Activated naive CD8-positive, alpha-beta T cell treated with anti-CD3 and anti-CD28 coated beads, Interleukin-2, amount 50 U/mL, for 16 hours (primary cell): ENCODE data around the gene MORN1.
"Not testable (repeated sequence)": the region's sequence is repeated elsewhere in the genome, so short reads cannot be mapped to it uniquely, and the experiment has no call there.

Experiments used
- DNase-seq: peaks from one replicate; pipeline ENCODE4 v3.0.0-alpha.2; 2020; ENCODE audit warnings: low read depth, low spot score

The MORN1 gene

DNA sequence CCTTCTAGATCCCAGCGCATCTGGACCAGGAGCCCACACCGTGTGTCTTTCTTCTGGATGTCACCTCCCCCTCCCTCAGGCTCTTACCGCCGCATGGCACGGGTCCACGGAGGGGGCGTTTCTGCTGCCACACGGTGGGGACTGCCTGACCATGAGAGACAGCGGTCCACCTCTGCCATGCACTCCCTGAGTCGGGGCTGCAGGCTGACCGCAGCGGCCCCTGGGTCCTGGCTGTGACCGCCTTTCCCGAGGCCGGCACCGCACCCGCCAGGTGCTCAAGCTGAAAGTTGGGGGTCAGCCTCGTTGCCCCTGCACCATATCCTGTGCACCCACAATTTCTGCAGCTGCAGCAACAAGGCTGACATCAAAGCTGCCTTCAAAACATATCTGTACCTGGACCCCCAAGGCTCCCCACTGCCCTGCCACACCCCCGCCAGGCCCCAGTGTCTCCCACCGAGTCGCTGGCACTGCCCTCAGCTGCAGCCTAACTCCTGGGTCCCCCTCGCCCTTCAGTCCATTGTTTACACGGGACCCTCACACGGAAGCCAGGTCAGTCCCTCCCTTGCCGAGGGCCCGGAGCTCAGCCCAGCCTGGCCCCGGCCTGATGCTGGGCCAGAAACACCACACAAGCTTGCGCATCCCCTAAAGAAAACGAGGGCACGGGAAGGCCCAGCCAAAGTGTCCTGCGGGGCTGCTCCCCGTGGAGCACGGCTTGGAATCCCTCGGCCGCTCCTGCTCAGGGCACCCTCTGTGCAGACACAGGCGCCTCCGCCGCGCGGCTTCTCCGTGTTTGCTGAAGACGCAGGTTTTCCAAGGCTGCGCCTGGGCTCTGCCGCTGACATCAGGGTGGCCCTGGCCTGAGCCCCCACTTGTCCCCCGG is 51.9 kb downstream of the MORN1 start:
- no peak for DNase-seq

DNA sequence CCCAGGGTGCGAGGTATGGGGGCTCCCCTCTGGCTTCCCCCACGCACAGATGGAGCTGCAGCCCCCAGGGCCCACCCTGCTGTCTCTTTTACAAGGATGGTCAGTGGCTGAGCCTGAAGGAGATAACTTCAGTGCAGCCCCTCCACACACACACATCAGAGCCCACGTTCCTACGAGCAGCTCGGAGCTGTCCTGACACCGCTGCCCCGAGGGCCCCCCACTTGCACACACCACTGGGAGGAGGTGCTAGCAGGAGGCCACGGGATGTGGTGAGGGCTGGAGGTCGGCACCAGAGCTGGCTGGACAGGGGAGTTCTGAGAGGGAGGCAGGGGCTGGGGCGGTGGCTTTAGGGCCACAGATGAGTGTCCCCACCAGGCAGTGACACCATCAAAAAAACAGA is 53.9 kb downstream of the MORN1 start:
- DNase-seq = no peak

DNA sequence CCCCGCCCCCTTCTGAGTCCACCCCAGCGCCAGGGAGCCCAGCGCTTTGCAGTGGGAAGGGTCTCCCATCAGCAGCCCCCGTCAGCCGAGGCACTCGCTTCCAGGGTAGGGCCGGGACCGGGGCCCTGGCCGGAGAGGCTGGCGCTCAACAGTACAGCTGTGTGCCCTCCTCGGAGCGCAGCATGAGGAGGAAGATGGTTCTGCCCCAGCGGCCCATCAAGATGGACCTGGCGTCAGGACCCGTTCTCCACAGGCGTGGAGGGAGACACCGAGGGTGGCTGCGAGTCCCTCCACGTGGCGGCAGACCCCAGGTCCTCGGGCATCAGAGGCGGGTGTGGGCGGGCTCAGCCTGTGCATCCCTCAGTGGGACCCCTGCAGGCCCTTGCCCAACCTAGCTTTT is 54.3 kb downstream of the MORN1 start:
- no peak for DNase-seq

DNA sequence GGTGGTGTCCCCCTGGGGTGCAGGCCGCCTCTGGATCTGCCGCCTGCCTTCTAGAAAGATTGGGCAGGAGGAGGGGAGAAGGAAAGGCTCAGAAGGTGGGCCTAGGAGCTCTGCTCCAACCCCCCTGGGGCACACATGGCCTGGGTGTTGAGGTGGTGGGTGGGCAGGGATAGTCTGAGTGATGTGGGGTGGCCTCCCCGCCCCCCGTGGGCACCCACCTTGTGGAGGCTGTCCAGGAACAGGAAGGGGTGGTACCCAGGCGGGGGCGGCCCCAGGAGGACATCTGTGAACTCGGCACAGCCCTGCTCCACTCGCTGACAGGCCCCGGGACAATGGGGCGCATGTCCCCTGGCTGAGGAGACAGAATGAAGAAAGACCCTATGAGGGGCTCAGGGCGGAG is 54.9 kb downstream of the MORN1 start:
- no peak for DNase-seq

DNA sequence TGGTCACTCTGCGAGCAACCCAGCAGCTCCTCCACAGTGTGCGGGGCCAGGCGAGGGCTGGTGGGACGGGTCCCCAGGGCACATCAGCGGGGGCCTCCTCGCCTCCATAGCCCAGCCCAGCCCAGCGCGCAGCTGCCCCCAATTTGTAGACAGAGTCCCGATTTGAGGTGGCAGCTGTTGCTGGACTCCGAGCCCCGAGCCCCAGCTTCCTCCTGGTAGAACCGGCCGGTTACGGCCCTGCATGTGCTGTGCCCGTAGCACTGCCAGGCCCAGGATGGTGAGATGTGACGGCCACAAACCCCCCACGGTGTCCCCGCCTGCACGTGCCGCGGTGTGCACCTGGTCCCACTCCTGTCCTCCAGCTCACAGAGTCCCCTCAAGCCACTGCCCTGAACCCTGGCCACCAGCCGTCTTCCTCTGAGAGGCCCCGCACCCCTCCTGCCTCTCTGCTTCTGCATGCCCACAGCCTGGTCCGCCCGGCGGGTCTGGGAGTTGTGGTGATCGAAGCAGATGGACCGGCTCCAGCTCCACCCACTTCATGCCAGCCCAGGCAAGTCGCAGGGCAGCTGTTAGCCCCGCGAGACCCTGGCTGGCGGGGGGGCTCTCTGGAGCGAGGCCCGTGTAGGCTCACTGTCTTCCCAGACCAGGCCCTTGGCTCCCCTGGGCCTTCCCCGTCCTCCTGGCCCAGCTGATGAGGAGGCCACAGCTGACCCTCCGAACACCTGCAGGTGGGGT is 55.5 kb downstream of the MORN1 start:
- no peak for DNase-seq

DNA sequence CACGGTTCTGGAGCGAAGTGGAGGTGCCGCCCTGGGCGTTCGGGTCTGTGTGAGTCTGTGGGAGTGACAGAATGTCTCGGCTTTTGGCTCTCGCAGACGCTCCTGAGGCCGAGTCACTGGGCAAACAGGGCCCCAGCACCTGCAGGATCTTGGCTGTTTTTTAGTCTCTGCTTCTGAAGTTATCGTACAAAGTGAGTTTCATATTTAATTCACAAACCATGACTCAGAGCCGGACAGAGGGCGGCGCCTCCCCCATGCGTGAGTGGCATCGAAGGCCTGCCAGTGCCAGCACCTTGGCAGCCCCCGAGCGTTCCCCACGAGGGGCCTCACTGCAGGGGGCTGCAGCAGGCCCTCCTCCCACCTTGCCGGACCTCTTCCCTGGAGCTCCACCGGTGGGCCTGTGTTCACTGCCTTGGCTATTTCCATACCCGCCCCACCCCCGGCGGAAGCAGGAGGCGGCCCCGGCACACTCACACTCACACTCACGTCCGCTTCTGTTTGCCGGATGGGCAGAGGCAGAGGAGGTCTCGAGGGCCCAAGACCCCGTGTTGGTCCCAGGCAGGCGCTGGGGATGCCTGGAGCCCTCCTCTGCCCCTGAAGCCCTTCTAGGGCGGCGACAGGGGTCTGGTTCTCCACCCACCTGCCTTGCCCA is 56.3 kb downstream of the MORN1 start:
- DNase-seq = no peak

DNA sequence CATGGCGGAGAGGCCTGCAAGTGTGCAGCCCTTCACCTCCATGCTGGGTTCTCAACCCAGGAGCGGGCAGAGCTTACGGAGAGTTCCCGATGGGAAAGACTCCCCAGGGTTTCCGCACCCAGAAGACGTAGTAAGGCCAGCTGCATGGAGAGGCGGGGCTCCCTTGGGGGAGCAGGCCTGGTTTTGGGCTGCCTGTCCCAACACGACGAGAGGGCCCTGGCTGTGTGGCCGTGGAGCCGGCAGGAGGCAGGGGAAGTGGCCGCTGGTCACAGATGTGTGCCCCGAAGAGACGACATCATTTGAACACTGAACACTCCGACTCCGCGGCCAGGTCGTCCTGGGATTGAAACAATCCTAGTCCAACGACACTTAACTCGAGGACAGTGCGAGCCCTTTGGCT is 57.0 kb downstream of the MORN1 start:
- no peak for DNase-seq

DNA sequence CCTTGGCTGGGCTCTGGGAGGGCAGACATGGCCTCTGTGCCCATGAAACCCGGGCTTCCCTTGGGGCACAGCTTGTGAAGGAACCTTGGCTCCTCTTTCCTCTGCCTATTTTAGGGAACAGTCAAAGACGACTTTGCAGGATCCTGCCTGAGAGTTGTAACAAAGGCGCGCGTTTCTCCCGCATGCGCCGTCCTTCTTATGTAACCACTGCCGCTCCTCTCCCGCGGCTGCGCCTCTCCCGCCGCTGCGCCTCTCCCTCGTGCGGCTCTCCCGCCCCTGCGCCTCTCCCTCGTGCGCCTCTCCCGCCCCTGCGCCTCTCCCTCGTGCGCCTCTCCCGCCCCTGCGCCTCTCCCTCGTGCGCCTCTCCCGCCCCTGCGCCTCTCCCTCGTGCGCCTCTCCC is 59.8 kb downstream of the MORN1 start:
- DNase-seq = not testable (repeated sequence)

DNA sequence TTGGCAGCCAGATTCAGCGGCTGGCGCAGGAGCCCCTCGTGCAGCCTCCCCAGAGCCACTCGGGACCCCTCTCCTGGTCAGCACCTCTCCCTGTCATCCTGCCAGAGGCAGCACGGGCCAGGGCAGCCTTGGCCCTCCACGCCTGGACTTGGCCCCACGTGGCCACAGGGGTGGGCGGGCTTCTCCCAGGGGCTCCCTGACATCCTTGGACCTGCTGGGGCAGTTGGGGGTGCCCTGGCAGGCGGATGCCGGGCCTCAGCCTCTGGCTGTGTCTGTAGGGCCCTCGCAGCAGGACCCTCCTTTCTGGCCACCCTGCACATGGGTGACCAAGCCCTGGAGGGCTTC is 60.2 kb downstream of the MORN1 start:
- no peak for DNase-seq

DNA sequence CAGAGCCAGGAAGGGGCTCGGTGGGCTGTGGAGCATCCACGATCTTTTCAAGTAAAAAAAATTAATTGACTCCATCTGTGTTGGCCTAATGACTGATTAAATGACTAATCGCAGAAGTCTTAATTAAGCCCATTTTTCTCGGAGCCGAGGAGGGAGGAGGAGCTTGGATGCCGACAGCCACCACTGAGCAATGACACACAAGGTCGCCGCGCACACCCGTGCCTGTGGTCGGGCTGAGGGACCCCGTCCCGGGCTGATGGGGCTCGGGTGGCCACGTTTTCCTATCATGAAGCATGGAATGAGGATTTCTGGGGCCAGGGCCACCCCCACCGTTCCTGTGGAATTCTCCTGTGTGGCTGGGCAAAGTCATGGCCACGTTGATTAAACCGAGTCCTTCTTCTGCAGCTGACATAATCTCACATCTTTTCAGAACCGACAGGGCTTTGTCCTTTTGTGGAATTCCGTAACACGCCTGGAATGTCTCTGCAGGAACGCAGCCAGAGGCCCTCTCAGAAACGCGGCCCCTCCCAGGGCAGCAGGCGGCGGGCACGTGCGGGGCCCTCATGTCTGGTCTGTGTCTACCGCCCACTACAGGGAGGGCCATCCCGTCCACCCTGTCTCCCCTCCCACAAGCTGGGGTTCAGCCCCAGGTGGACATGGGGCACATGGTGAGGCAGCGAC is 60.7 kb downstream of the MORN1 start:
- DNase-seq = no peak

DNA sequence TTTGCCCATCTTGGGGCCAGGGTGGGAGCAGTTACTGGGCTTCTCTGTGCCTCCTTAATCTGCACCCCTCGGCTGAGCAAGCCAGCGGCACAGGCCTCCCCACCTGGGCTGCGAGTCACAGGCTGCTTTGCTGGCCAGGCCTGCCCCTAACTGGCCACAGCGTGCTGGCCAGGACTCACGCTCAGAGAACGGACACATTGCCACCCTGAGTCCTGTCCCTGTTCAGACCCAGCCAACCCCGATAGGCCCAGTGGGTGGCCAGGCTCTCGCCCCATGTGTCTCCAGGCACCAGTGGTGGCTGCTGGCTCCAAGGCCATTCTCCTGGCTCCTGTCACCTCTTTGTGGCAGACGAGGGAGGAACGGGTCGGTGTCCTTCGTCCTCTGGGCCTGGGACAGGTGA is 61.3 kb downstream of the MORN1 start:
- no peak for DNase-seq

DNA sequence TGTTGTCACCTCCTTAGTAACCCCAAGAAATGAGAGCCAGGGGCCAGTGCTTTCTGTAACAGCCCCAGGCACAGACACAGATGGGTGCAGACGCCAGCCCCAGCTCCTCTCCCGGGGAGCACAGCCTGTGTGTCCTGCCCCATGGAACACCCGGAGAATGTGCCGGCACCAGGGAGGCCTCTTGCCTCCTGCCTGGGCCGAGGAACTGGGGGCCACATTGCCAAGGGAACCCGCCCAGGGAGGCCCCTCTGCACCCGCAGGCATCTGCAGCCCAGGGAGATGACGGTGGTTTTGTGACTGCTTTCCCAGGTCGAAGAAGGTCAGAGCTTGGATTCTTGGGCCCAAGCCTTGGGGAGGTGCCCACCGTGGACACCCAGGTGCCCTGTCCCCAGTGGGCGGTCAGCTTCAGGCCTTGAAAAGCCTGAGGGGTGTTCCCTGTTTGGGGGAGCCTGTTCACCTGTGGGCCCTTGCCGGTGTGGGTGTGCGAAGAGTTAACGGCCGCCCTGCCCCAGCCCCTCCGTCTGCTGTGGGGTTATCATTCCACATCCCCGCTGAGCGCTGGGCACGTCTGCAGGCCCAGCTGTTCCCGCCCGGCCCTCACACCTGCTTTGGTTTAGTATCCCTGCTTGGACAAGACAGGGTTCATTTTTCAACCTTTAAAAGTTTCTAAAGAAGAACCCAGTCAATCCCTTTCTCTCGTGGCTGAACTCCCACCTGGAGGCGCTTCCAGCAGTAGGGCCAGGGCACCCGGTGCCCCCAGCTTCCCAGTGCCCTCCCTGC is 62.5 kb downstream of the MORN1 start:
- no peak for DNase-seq

DNA sequence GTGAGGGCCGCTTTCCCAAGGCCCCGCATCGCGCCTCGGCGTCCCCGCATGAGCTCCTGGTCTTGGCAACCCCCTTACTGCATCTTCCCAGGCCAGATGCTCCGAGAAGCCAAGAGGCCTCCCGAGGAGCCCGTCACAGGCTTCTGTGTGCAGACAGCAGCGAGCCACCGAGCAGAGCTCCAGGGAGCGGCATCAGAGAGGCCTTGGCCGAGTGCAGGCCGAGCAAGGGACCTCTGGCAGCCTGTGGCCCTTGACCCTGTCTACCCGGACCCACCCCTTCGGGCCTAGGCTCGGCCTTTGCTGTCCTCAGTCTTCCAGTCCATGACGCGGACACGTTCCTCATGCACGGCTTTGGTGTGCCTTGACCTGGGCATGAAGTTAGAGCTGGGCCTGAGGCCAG is 63.5 kb downstream of the MORN1 start:
- DNase-seq = no peak

DNA sequence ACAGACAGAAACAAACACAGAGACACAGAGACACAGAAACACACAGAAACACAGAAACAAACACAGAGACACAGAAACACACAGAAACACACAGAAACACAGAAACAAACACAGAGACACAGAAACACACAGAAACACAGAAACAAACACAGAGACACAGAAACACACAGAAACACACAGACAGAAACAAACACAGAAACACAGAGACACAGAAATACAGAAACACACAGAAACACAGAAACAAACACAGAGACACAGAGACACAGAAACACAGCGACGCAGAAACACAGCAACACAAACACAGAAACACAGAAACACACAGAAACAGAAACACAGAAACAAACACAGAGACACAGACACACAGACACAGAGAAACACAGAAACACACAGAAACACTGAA is 64.2 kb downstream of the MORN1 start:
- not testable (repeated sequence) for DNase-seq

DNA sequence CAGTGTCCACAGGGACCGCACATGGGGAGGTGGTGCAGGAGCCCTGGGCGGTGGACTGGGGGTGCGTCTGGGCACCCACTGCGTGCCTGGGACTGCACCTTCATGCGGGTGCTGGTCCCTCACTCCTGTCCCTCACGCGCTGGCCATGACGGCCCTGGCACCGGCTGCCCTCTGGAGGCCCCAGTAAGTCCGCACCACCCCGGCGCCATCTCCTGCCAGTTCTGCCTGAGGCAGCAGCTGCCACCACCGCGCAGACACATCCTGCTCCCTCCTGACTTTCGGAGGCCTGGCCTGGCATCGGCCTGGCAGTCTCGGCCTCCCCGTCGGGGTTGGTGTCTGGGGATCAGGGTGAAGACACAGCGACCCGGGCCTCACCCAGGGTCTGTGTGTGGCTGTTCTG is 64.8 kb downstream of the MORN1 start:
- no peak for DNase-seq

DNA sequence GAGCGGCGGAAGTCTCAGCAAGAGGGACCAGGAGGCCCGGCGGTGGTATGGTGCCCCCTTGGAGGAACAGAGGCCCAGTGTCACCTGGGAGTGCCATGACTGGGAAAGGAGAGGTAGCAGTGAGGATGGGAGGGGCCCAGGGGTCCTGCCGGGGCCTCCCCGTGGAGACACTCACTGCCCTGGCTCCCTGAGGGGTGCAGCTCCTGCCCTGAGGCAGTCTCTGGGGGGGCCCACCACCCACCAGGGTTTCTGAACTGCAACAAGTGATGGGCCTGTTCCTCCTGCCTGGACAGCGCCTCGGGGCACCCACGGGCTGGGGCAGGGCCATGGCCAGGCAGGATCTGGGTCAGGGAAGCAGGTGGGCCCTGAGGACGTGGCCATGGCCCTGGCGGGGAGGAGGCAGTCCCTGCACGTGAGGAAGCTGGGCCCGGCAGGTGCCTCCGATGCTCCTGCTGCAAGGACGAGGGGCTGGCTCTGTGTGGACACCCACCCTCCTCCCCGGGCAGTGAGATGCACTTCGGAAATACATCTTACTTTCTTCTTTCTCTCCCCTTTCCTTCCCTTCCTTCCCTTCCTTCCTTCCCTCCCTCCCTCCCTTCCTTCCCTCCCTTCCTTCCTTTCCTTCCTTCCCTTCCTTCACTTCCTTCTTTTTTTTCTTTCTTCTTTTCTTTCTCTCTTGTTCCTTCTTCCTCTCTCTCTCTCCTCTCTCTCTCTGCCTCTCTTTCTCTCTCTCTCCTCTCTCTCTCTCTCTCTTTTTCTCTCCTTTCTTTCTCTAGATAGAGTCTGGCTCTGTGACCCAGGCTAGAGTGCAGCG is 66.6 kb downstream of the MORN1 start:
- no peak for DNase-seq

DNA sequence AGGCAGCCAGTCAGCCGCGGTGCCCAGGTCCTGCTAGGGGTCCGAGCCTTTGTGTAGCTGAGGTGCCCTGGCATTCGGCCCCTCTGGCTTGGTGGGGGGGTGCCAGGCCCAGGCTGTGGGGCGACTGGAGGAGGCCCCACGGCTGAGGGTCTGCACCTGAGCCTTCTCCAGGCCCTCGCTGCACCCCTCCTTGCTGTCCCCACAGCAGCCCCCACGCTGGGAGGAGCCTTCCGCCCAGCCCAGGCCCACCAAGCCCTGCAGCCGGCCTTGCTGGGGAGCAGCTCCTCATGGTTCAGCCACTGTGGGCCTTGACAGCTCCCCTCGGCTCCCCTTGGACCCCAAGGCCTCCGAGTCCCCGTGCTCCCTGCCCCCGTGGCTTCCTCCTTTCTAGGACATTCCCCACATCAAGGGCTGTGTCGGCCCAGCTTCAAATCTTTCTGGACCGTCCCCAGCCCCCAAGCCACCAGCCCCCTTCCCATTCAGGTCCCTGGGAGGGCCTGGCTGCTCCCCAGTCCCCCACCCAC is 67.8 kb downstream of the MORN1 start:
- no peak for DNase-seq

DNA sequence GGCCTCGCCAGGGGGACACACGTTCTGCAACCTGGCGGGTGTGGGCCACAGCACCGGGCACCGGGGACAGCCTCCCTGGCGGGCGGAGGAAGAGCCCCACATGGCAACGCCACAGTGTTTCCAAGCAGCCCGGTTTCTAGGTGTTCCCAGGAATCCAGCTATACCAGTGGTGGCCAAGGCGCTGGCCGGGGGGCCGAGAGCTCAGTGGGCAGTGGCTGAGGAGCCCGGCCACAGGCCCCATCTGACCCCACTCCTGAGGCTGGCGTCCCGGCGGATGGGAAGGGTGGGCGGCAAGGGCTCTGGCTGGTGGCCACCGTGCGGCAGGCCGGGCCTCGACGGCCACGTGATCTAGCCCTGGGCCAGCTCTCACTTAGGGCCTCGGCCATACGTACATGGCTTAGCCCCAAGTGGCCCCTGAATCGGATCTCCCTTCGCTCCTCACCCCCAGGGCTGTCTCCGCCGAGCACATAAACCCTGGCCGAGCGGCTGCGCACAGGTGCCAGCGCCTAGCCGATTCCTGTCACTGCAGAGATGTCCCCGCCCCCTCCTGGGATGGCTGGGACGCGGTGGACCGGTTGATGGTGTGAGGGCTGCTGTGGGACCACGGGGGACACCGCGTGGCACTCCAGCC is 68.7 kb downstream of the MORN1 start:
- DNase-seq = no peak

DNA sequence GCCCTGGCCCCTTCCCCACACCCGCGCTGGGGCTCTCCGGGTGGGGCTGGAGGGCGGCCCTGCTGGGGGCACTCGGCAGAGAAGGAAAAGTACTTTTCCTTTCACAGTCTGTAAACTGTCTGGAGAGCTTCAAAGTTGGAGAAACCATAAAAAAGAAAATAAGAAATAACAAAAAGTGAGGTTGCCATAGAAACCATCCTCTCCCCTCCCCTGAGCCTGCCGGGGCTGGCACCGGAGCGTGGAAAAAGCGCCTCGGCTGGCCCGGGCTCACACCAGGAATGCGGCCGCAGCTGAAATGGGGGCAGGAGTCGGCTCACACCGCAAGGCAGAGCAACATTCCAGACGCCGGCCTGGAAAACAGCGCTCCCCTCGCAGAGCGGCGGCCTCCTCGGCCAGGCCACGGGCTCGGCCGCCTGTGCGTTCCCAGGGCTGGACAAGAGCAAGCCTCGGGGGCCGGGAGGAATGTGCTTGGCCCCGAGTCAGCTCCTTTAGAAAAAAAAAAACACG is 69.2 kb downstream of the MORN1 start:
- DNase-seq = no peak
